ENCODE data around the gene C16orf92. TPM values are rescaled to one million over a fixed set of nuclear protein-coding genes. Genes with fewer than 3 reads are reported as not detected.

Gene C16orf92
- total and polyA plus RNA-seq, 2 of the 13 experiments (the other 11 are each of a cell fraction or from before 2014, with no cell fraction given), result not detected

- TF ChIP-seq, protein P1, sequence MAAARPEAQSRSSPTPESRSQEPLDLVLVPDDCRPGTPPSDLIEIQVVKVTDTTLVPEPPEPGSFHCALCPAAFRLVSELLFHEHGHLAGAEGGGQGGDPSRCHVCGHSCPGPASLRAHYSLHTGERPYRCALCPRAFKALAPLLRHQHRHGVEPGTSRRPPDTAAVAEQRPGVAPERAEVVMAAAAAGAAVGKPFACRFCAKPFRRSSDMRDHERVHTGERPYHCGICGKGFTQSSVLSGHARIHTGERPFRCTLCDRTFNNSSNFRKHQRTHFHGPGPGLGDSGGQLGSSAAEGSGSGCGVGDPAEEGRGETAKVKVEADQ (CRISPR knock-in tag; IDR thresholded peaks at IDR 0.05; ENCODE audit: borderline replicate concordance), result 0 out of 2 replicates have a peak, but pooled peaks have one; percentile 36
- TF ChIP-seq MIXL1 (CRISPR knock-in tag; IDR thresholded peaks at IDR 0.05) (no peak), ZNF619 (CRISPR knock-in tag; IDR thresholded peaks at IDR 0.05) (peak; percentile 32; the same call in 1 of the 2 replicates), KLF13 (CRISPR knock-in tag; IDR thresholded peaks at IDR 0.05) (0 out of 2 replicates have a peak, but pooled peaks have one; percentile 21), SIX1 (CRISPR knock-in tag; IDR thresholded peaks at IDR 0.05; ENCODE audit: borderline replicate concordance) (no peak), NFKB2 (CRISPR knock-in tag; IDR thresholded peaks at IDR 0.05; ENCODE audit: borderline replicate concordance) (0 out of 2 replicates have a peak, but pooled peaks have one; percentile 40), FIP1L1 (IDR thresholded peaks at IDR 0.05; ENCODE audit: borderline replicate concordance, insufficient read depth, low read depth, low read length) (no peak), SMAD3 (CRISPR knock-in tag; IDR thresholded peaks at IDR 0.05) (0 out of 2 replicates have a peak, but pooled peaks have one; percentile 16), CREM (IDR thresholded peaks at IDR 0.05) (no peak), CREM (CRISPR knock-in tag; IDR thresholded peaks at IDR 0.05) (no peak), ZNF225 (CRISPR knock-in tag; IDR thresholded peaks at IDR 0.05) (peak; percentile 80; the same call in 1 of the 2 replicates), NFATC3 (CRISPR knock-in tag; IDR thresholded peaks at IDR 0.05) (0 out of 2 replicates have a peak, but pooled peaks have one; percentile 22), EEA1 (CRISPR knock-in tag; IDR thresholded peaks at IDR 0.05; ENCODE audit: borderline replicate concordance) (no peak), ARID5B (CRISPR knock-in tag; IDR thresholded peaks at IDR 0.05) (0 out of 2 replicates have a peak, but pooled peaks have one; percentile 12), ESRRA (CRISPR knock-in tag; IDR thresholded peaks at IDR 0.05; ENCODE audit: low read depth) (no peak)
- TF ChIP-seq, protein P2, sequence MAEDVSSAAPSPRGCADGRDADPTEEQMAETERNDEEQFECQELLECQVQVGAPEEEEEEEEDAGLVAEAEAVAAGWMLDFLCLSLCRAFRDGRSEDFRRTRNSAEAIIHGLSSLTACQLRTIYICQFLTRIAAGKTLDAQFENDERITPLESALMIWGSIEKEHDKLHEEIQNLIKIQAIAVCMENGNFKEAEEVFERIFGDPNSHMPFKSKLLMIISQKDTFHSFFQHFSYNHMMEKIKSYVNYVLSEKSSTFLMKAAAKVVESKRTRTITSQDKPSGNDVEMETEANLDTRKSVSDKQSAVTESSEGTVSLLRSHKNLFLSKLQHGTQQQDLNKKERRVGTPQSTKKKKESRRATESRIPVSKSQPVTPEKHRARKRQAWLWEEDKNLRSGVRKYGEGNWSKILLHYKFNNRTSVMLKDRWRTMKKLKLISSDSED (CRISPR knock-in tag; IDR thresholded peaks at IDR 0.05), result no peak
- TF ChIP-seq, protein P3, sequence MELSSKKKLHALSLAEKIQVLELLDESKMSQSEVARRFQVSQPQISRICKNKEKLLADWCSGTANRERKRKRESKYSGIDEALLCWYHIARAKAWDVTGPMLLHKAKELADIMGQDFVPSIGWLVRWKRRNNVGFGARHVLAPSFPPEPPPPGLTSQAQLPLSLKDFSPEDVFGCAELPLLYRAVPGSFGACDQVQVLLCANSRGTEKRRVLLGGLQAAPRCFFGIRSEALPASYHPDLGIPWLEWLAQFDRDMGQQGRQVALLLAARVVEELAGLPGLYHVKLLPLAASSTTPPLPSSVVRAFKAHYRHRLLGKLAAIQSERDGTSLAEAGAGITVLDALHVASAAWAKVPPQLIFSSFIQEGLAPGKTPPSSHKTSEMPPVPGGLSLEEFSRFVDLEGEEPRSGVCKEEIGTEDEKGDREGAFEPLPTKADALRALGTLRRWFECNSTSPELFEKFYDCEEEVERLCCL (CRISPR knock-in tag; IDR thresholded peaks at IDR 0.05; ENCODE audit: borderline replicate concordance), result no peak
- TF ChIP-seq, protein P4, sequence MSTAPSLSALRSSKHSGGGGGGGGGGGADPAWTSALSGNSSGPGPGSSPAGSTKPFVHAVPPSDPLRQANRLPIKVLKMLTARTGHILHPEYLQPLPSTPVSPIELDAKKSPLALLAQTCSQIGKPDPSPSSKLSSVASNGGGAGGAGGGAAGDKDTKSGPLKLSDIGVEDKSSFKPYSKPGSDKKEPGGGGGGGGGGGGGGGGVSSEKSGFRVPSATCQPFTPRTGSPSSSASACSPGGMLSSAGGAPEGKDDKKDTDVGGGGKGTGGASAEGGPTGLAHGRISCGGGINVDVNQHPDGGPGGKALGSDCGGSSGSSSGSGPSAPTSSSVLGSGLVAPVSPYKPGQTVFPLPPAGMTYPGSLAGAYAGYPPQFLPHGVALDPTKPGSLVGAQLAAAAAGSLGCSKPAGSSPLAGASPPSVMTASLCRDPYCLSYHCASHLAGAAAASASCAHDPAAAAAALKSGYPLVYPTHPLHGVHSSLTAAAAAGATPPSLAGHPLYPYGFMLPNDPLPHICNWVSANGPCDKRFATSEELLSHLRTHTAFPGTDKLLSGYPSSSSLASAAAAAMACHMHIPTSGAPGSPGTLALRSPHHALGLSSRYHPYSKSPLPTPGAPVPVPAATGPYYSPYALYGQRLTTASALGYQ (CRISPR knock-in tag; IDR thresholded peaks at IDR 0.05), result no peak
- TF ChIP-seq, protein P5, sequence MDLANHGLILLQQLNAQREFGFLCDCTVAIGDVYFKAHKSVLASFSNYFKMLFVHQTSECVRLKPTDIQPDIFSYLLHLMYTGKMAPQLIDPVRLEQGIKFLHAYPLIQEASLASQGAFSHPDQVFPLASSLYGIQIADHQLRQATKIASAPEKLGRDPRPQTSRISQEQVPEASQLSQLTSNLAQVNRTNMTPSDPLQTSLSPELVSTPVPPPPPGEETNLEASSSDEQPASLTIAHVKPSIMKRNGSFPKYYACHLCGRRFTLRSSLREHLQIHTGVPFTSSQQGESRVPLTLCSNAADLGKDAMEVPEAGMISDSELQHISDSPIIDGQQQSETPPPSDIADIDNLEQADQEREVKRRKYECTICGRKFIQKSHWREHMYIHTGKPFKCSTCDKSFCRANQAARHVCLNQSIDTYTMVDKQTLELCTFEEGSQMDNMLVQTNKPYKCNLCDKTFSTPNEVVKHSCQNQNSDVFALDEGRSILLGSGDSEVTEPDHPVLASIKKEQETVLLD (CRISPR knock-in tag; IDR thresholded peaks at IDR 0.05; ENCODE audit: low read depth), result no peak
Measured at GRCh38 chr16:30054959-30055553, 32.1 kb downstream of the C16orf92 start (continued).
